B cell (primary cell): ENCODE results near the gene CHADL. TPM values are rescaled to one million over a fixed set of nuclear protein-coding genes. Genes with fewer than 3 reads are reported as not detected.
A peak's percentile ranks its signal among the peaks of the same experiment; 100 is the strongest.

Experiments
- ATAC-seq: fragments of 200-7000 bp; cut with Tn5 transposase; one replicate; pipeline ENCODE4 v1.10.0; 2021; ENCODE audit warnings: low read depth, mild to moderate bottlenecking, moderate number of reproducible peaks, moderate library complexity
- CTCF ChIA-PET: fragments of 350-600 bp; sonication (Branson Sonifier 250); formaldehyde crosslinking; loops from one replicate; lab custom pipeline; 2021; ENCODE audit warnings: antibody characterized with exemption, inconsistent platforms; lab: Charles Lee
- POLR2A ChIA-PET: fragments of 350-600 bp; sonication (Branson Sonifier 250); formaldehyde crosslinking; loops from one replicate; lab custom pipeline; 2021; ENCODE audit warnings: antibody characterized with exemption; lab: Charles Lee
- DNase-seq: peaks from one replicate; pipeline ENCODE4 v3.0.0; 2013
- H2AFZ ChIP-seq: 2 replicates; pipeline ENCODE4 v1.6.1; 2012; ENCODE audit warnings: mild to moderate bottlenecking, low read depth, low read length; ENCODE audit not compliant: insufficient read depth, poor library complexity, severe bottlenecking
- H3K27ac ChIP-seq, 2 donors: 1 replicate in 1 of 2; 2 replicates in 1 of 2; pipeline ENCODE4 v1.5.1; 2012 to 2013; ENCODE audit warnings: low read length in 2 of 2, mild to moderate bottlenecking in 2 of 2, moderate library complexity in 1 of 2
- H3K27me3 ChIP-seq, 4 experiments: fragments of 200-600 bp in 1 of 4; sonication (generic) in 1 of 4; replicated peaks in 1 of 4; 1 replicate in 2 of 4; 2 replicates in 2 of 4; pipeline versions ENCODE4 v1.6.1 to v1.7.0; 2013 to 2016; ENCODE audit warnings: low read length in 3 of 4, mild to moderate bottlenecking in 2 of 4, mixed read lengths in 1 of 4, moderate library complexity in 1 of 4; ENCODE audit not compliant: insufficient read depth in 4 of 4, control insufficient read depth in 3 of 4; ENCODE audit errors: control extremely low read depth in 1 of 4
- H3K36me3 ChIP-seq, 2 experiments: replicated peaks in 1 of 2; 1 replicate in 1 of 2; 2 replicates in 1 of 2; pipeline versions ENCODE4 v1.6.1 to v1.7.1; 2013; ENCODE audit warnings: low read length in 1 of 2; ENCODE audit not compliant: insufficient read depth in 2 of 2, control insufficient read depth in 1 of 2; ENCODE audit errors: control extremely low read depth in 1 of 2, extremely low read depth in 1 of 2
- H3K4me1 ChIP-seq, 2 donors: fragments of 200-600 bp in 1 of 2; sonication (generic) in 1 of 2; 1 replicate in 1 of 2; 2 replicates in 1 of 2; pipeline versions ENCODE4 v1.5.1 to v1.6.1; 2013 to 2017; ENCODE audit warnings: low read length in 2 of 2; ENCODE audit not compliant: control insufficient read depth in 2 of 2, insufficient read depth in 2 of 2
- H3K4me2 ChIP-seq: replicated peaks from 2 replicates; pipeline ENCODE3; 2012; ENCODE audit warnings: mild to moderate bottlenecking, low read depth, low read length; ENCODE audit not compliant: poor library complexity, severe bottlenecking
- H3K4me3 ChIP-seq, 5 experiments: fragments of 200-600 bp in 1 of 5; sonication (generic) in 1 of 5; 1 replicate in 3 of 5; 2 replicates in 2 of 5; pipeline versions ENCODE4 v1.5.1 to v1.7.0; 2011 to 2016; ENCODE audit warnings: low read length in 4 of 5, mild to moderate bottlenecking in 4 of 5, low read depth in 2 of 5, control low read depth in 1 of 5, moderate library complexity in 1 of 5; ENCODE audit not compliant: insufficient read depth in 1 of 5; ENCODE audit errors: control extremely low read depth in 1 of 5, extremely low read depth in 1 of 5
- H3K79me2 ChIP-seq: fragments of 200-600 bp; sonication (generic); one replicate; pipeline ENCODE4 v1.6.0; 2016; ENCODE audit warnings: low read length; ENCODE audit not compliant: control insufficient read depth, insufficient read depth
- H3K9ac ChIP-seq: fragments of 200-600 bp; sonication (generic); 2 replicates; pipeline ENCODE4 v1.6.1; 2017; ENCODE audit warnings: mild to moderate bottlenecking, low read length, moderate library complexity
- H3K9me3 ChIP-seq, 3 donors: one replicate each; pipeline versions ENCODE4 v1.6.1 to v1.7.1; 2013; ENCODE audit warnings: low read length in 2 of 3; ENCODE audit not compliant: control insufficient read depth in 2 of 3, insufficient read depth in 1 of 3; ENCODE audit errors: control extremely low read depth in 1 of 3
- H4K20me1 ChIP-seq: 2 replicates; pipeline ENCODE4 v1.6.0; 2012; ENCODE audit warnings: mild to moderate bottlenecking, low read length; ENCODE audit not compliant: insufficient read depth, control insufficient read depth, poor library complexity, severe bottlenecking
- H3K27ac Mint-ChIP-seq: one replicate; pipeline ENCODE4 v1.8.0; 2021; ENCODE audit warnings: mixed read lengths
- H3K27me3 Mint-ChIP-seq: one replicate; pipeline ENCODE4 v1.8.0; 2021; ENCODE audit warnings: mixed read lengths
- H3K4me1 Mint-ChIP-seq: one replicate; pipeline ENCODE4 v1.8.0; 2021; ENCODE audit warnings: mixed read lengths
- H3K4me3 Mint-ChIP-seq: one replicate; pipeline ENCODE4 v1.8.0; 2021; ENCODE audit warnings: mixed read lengths
- H3K9me3 Mint-ChIP-seq: one replicate; pipeline ENCODE4 v1.8.0; 2022; ENCODE audit warnings: mixed read lengths; ENCODE audit not compliant: insufficient read depth
- EZH2 ChIP-seq: IDR thresholded peaks from 2 replicates; pipeline ENCODE4 v1.6.1; 2012; ENCODE audit warnings: borderline replicate concordance, low read depth, mild to moderate bottlenecking, moderate library complexity, low read length; ENCODE audit not compliant: insufficient read depth, poor library complexity, severe bottlenecking
- WGBS: methylation state at CpG from one replicate; pipeline ENCODE4 v1.1.5; 2013; ENCODE audit warnings: missing lambda C conversion rate; ENCODE audit not compliant: insufficient coverage; 5-methylcytosine and 5-hydroxymethylcytosine counted together
- intact Hi-C: fragments of 100-400 bp; cut with micrococcal nuclease; formaldehyde crosslinking; loops from one replicate; pipeline ENCODE4 v1.10.0; 2022
- polyA plus RNA-seq: library from polyadenylated mRNA; depleted of rRNA; stranded (reverse); fragments of >200 nt; gene quantifications from 2 replicates; pipeline ENCODE4 v1.2.3, GENCODE V29; 2012
- total RNA-seq, 2 donors: library from RNA; stranded (reverse); fragments of 120-200 nt in 1 of 2; gene quantifications; 1 replicate in 1 of 2; 2 replicates in 1 of 2; pipeline versions ENCODE4 v1.2.3 to v1.2.4, GENCODE V29; 2013 to 2022
- TF ChIP-seq, protein P1 (sequence below): fragments of 200-600 bp; IDR thresholded peaks from one replicate; pipeline ENCODE4 v1.8.0; 2022; ENCODE audit warnings: antibody characterized with exemption, mild to moderate bottlenecking

CHADL gene
- total and polyA plus RNA-seq, 2 donors (not counting 1 experiment from before 2014, with no cell fraction given) = 0.07 to 0.59 TPM

DNA sequence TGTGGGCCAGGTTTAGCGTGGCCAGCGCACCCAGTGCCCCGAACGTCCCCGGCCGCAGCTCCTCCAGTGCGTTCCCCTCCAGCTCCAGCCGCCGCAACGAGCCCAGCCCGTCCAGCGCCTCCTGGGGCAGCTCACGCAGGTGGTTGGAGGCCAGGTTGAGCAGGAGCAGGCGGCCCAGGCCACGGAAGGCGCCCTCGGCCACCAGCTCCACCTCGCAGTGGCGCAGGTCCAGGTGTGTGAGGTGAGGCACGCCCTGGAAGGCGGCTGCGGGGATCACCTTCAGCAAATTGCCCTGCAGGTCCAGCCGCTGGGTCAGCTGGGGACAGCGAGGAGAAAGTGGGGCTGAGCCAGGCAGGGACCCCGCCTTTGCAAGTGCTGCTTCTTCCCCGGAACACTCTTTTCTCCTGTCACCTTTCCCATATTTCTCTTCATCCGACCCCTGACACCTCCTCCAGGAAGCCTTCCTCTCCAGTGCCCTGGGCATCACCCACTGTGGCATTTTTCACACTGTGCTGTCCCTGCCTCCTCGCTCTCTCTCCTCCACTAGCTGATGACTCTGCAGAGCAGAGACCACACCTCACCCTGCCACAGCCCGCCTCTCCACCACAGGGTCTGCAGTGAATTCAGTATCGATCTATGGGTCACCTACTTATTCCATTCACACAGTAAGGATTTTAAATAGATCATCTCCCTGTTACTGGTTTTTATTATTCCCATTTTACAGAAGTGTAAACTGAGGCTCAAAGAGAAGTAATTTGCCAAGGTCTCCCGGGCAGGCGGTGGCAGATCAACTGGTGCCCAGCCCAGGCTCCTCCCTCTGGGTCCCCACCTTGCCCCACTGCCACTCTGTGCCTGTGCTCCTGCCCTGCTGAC is 1.9 kb downstream of the CHADL start:
- peaks cover 5 to 10% of the 10 kb centered on the region in 2 donors for H3K4me1 ChIP-seq
- DNase-seq = no peak
- H3K27ac ChIP-seq = no peak overlapping the region
- H3K4me2 ChIP-seq = peak overlapping the region; percentile 93
- Mint-ChIP-seq H3K4me3 (peak overlapping the region; percentile 84), H3K4me1 (peaks cover 7% of the 10 kb centered on the region), H3K27me3 (no peaks in the 10 kb centered on the region), H3K9me3 (no peaks in the 10 kb centered on the region), H3K27ac (peak overlapping the region; percentile 64)
- H3K4me3 ChIP-seq = no peak overlapping the region
- no peaks in the 10 kb centered on the region for H3K79me2 ChIP-seq
- 96% methylated on average over 30 of the region's 32 CpGs for WGBS
- H3K9ac ChIP-seq = no peak overlapping the region
- H4K20me1 ChIP-seq = no peaks in the 10 kb centered on the region
- no peaks in the 10 kb centered on the region for H3K36me3 ChIP-seq
- intact Hi-C loops = loop anchor here (5.0 kb wide), 1 partner anchor 42 kb away; no protein-coding TSS in a partner anchor
- ChIA-PET CTCF (interaction anchor here (1.0 to 4.6 kb wide), 11 partner anchors 17 to 359 kb away, joined by 3 to 93 read pairs (median 5); partner anchors contain the start of gene RANGAP1), POLR2A (interaction anchor here (0.5 kb wide), 1 partner anchor 303 kb away, joined by 3 read pairs; no protein-coding TSS in a partner anchor)
- no peaks in the 10 kb centered on the region for H3K27me3 ChIP-seq
- H3K9me3 ChIP-seq = no peaks in the 10 kb centered on the region
- TF ChIP-seq, protein P1, sequence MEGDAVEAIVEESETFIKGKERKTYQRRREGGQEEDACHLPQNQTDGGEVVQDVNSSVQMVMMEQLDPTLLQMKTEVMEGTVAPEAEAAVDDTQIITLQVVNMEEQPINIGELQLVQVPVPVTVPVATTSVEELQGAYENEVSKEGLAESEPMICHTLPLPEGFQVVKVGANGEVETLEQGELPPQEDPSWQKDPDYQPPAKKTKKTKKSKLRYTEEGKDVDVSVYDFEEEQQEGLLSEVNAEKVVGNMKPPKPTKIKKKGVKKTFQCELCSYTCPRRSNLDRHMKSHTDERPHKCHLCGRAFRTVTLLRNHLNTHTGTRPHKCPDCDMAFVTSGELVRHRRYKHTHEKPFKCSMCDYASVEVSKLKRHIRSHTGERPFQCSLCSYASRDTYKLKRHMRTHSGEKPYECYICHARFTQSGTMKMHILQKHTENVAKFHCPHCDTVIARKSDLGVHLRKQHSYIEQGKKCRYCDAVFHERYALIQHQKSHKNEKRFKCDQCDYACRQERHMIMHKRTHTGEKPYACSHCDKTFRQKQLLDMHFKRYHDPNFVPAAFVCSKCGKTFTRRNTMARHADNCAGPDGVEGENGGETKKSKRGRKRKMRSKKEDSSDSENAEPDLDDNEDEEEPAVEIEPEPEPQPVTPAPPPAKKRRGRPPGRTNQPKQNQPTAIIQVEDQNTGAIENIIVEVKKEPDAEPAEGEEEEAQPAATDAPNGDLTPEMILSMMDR = no peak
- no peak for TF ChIP-seq EZH2
- peak overlapping the region; percentile 93 for H2AFZ ChIP-seq
- no peak for ATAC-seq
